ENCODE data around the gene EVI5.

GRCh38 chr1:92527670-92528069, 257.2 kb downstream of the EVI5 start:
- TF ChIP-seq, protein P1, sequence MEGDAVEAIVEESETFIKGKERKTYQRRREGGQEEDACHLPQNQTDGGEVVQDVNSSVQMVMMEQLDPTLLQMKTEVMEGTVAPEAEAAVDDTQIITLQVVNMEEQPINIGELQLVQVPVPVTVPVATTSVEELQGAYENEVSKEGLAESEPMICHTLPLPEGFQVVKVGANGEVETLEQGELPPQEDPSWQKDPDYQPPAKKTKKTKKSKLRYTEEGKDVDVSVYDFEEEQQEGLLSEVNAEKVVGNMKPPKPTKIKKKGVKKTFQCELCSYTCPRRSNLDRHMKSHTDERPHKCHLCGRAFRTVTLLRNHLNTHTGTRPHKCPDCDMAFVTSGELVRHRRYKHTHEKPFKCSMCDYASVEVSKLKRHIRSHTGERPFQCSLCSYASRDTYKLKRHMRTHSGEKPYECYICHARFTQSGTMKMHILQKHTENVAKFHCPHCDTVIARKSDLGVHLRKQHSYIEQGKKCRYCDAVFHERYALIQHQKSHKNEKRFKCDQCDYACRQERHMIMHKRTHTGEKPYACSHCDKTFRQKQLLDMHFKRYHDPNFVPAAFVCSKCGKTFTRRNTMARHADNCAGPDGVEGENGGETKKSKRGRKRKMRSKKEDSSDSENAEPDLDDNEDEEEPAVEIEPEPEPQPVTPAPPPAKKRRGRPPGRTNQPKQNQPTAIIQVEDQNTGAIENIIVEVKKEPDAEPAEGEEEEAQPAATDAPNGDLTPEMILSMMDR (IDR thresholded peaks at IDR 0.05; ENCODE audit: low read depth, low read length): no peak
- TF ChIP-seq EZH2phosphoT487 (IDR thresholded peaks at IDR 0.05; ENCODE audit: low read depth): no peak

Data from OCI-LY3 (cell line).